Transverse colon (tissue), 4 donors: ENCODE measurements around the gene ZNF679. TPM values are rescaled to one million over a fixed set of nuclear protein-coding genes. Genes with fewer than 3 reads are reported as not detected.
A peak's percentile ranks its signal among the peaks of the same experiment; 100 is the strongest.

Source experiments
- DNase-seq: peaks from one replicate; pipeline ENCODE4 v3.0.0-alpha.2; 2019
- H3K27ac ChIP-seq, 4 donors: fragments of 200-600 bp; sonication (generic); 2 replicates each; pipeline ENCODE4 v1.5.1; 2016 to 2018; ENCODE audit warnings: inconsistent platforms in 4 of 4
- H3K27me3 ChIP-seq: fragments of 200-600 bp; sonication (generic); 2 replicates; pipeline ENCODE4 v1.5.1; 2017; ENCODE audit warnings: inconsistent platforms
- H3K36me3 ChIP-seq, 4 donors: fragments of 200-600 bp; sonication (generic); 2 replicates each; pipeline ENCODE4 v1.5.1; 2017 to 2019; ENCODE audit warnings: inconsistent platforms in 4 of 4
- H3K4me1 ChIP-seq, 4 donors: fragments of 200-600 bp; sonication (generic); 2 replicates each; pipeline ENCODE4 v1.5.1; 2017 to 2020; ENCODE audit warnings: inconsistent platforms in 4 of 4
- H3K4me3 ChIP-seq, 4 donors: fragments of 200-600 bp; sonication (generic); 1 replicate in 1 of 4; 2 replicates in 3 of 4; pipeline versions ENCODE4 v1.5.1 to v1.6.1; 2017 to 2019; ENCODE audit warnings: inconsistent platforms in 4 of 4
- H3K9me3 ChIP-seq, 2 donors: fragments of 200-600 bp; sonication (generic); 2 replicates each; pipeline ENCODE4 v1.5.1; 2017 to 2019; ENCODE audit warnings: inconsistent platforms in 2 of 2
- CTCF ChIP-seq, 5 experiments: fragments of 200-600 bp in 3 of 5; fragments of 450-650 bp in 2 of 5; sonication (generic) in 3 of 5; IDR thresholded peaks; 1 replicate in 2 of 5; 2 replicates in 3 of 5; pipeline ENCODE4 v1.5.1; 2016 to 2017; ENCODE audit warnings: antibody characterized with exemption in 5 of 5, inconsistent platforms in 3 of 5, mild to moderate bottlenecking in 2 of 5, moderate library complexity in 1 of 5
- EP300 ChIP-seq: sonication (generic); formaldehyde crosslinking; IDR thresholded peaks from one replicate; pipeline ENCODE4 v1.6.1; 2017; ENCODE audit warnings: antibody characterized with exemption, low read depth
- POLR2A ChIP-seq: fragments of 450-650 bp; IDR thresholded peaks from one replicate; pipeline ENCODE4 v1.6.1; 2016; ENCODE audit warnings: antibody characterized with exemption, mild to moderate bottlenecking, moderate library complexity
- POLR2AphosphoS5 ChIP-seq, 3 donors: sonication (generic); formaldehyde crosslinking; IDR thresholded peaks; one replicate each; pipeline ENCODE4 v1.6.1; 2016; ENCODE audit warnings: antibody characterized with exemption in 3 of 3
- WGBS, 2 donors: methylation state at CpG; one replicate each; pipeline ENCODE4 v1.1.5; 2018; ENCODE audit warnings: low coverage in 1 of 2; 5-methylcytosine and 5-hydroxymethylcytosine counted together
- in situ Hi-C, 4 donors: fragments of 200-750 bp; cut with MboI; loops; one replicate each; pipeline versions ENCODE4 v1.15.0 to v1.15.1; 2017; ENCODE audit warnings: low sequenced_read_pairs in 3 of 4, low pct_ligation_motif_present in 1 of 4, low pct_unique_long_range_greater_than_20kb in 1 of 4
- intact Hi-C: fragments of 100-400 bp; cut with DNase I; formaldehyde crosslinking; loops from one replicate; pipeline ENCODE4 v1.15.1; 2023; ENCODE audit warnings: low total_unique reads
- total RNA-seq, 4 donors: library from RNA; depleted of rRNA; stranded (reverse); fragments of >200 nt; gene quantifications; one replicate each; pipeline ENCODE4 v1.1.0, GENCODE V29; 2016

ZNF679 gene
- total RNA-seq, 4 donors from 2014 or later: not detected

GRCh38 chr7:64300641-64301405 lies 72.5 kb downstream of the ZNF679 start:
- Histone ChIP-seq H3K9me3 (no peaks in the 10 kb centered on the region), H3K4me1 (no peaks in the 10 kb centered on the region), H3K27ac (no peak overlapping the region), H3K36me3 (no peaks in the 10 kb centered on the region), H3K27me3 (no peaks in the 10 kb centered on the region), H3K4me3 (no peak overlapping the region)
- in situ Hi-C loops (loop anchor here in 3 of 4 donors (25.0 kb wide), 2 partner anchors 261 to 361 kb away; partner anchors contain the start of genes ZNF680 (in 2 of the 3) and ZNF107 (in 1 of the 3)), intact Hi-C loops (no loop called here)
- no peak for TF ChIP-seq POLR2AphosphoS5 (IDR thresholded peaks at IDR 0.05)
- no peak for TF ChIP-seq POLR2A
- TF ChIP-seq CTCF (IDR thresholded peaks at IDR 0.05): no peak
- no peak for TF ChIP-seq EP300
- WGBS, 2 donors: 85 to 92% methylated on average over 5 to 9 of the region's 9 CpGs
- no peak for DNase-seq

GRCh38 chr7:64307254-64308015 lies 79.2 kb downstream of the ZNF679 start:
- no peaks in the 10 kb centered on the region for H3K9me3 ChIP-seq
- H3K27me3 ChIP-seq: no peaks in the 10 kb centered on the region
- TF ChIP-seq EP300 (no peak), POLR2A (peak; percentile 56), POLR2AphosphoS5 (IDR thresholded peaks at IDR 0.05) (peak; percentile 60 to 63 (median 61)), CTCF (IDR thresholded peaks at IDR 0.05) (peak in 3 of 5 experiments; percentile 18 to 59 (median 47))
- 7 to 53% methylated on average over 2 to 26 of the region's 33 CpGs for WGBS, 2 donors
- DNase-seq: peak; percentile 96
- peak overlapping the region; percentile 26 to 57 (median 37) for H3K4me3 ChIP-seq
- peaks cover 4 to 12% (median 7%) of the 10 kb centered on the region in 4 donors for H3K4me1 ChIP-seq
- in situ Hi-C loops: loop anchor here in 3 of 4 donors (25.0 kb wide), 2 partner anchors 255 to 355 kb away; partner anchors contain the start of genes ZNF680 (in 2 of the 3) and ZNF107 (in 1 of the 3)
- intact Hi-C loops: no loop called here
- peak overlapping the region; percentile 76 to 88 (median 82) for H3K27ac ChIP-seq
- no peaks in the 10 kb centered on the region for H3K36me3 ChIP-seq

- no peaks in the 10 kb centered on the region for H3K9me3 ChIP-seq
- H3K27me3 ChIP-seq: no peaks in the 10 kb centered on the region
- intact Hi-C loops: no loop called here
- peak; percentile 19 for DNase-seq
- WGBS, 2 donors: 50% methylated on average over 7 of the region's 7 CpGs; no CpG with 5 or more reads in 1 of the 2 donors
- peak overlapping the region; percentile 76 to 88 (median 82) for H3K27ac ChIP-seq
- in situ Hi-C loops: loop anchor here in 3 of 4 donors (25.0 kb wide), 2 partner anchors 254 to 354 kb away; partner anchors contain the start of genes ZNF680 (in 2 of the 3) and ZNF107 (in 1 of the 3)
- no peaks in the 10 kb centered on the region for H3K36me3 ChIP-seq
- TF ChIP-seq CTCF (IDR thresholded peaks at IDR 0.05) (no peak), POLR2A (no peak), POLR2AphosphoS5 (IDR thresholded peaks at IDR 0.05) (no peak), EP300 (no peak)
- H3K4me3 ChIP-seq: peak overlapping the region in 3 of 4 donors; percentile 33 to 57 (median 41)
- peaks cover 4 to 12% (median 7%) of the 10 kb centered on the region in 4 donors for H3K4me1 ChIP-seq
These were observed 79.7 kb downstream of the ZNF679 start for GRCh38 chr7:64308016-64308270.

- intact Hi-C loops: no loop called here
- H3K4me1 ChIP-seq: peaks cover 12 to 27% (median 19%) of the 10 kb centered on the region in 4 donors
- no peak for DNase-seq
- H3K27ac ChIP-seq: no peak overlapping the region
- in situ Hi-C loops: loop anchor here in 3 of 4 donors (25.0 kb wide), 2 partner anchors 252 to 352 kb away; partner anchors contain the start of genes ZNF680 (in 2 of the 3) and ZNF107 (in 1 of the 3)
- no peaks in the 10 kb centered on the region for H3K9me3 ChIP-seq
- no peaks in the 10 kb centered on the region for H3K36me3 ChIP-seq
- TF ChIP-seq POLR2A (no peak), CTCF (IDR thresholded peaks at IDR 0.05) (no peak), POLR2AphosphoS5 (IDR thresholded peaks at IDR 0.05) (no peak), EP300 (no peak)
- no peak overlapping the region for H3K4me3 ChIP-seq
- 91% methylated on average over 3 of the region's 3 CpGs; no CpG with 5 or more reads in 1 of the 2 donors for WGBS, 2 donors
- no peaks in the 10 kb centered on the region for H3K27me3 ChIP-seq
These were observed 82.2 kb downstream of the ZNF679 start for GRCh38 chr7:64310426-64310825.
